ENCODE data around the gene CDK8.

CDK8 gene

GRCh38 chr13:26379831-26380230 is 125.9 kb downstream of the CDK8 start:
- no peak overlapping the region for H3K4me3 ChIP-seq (ENCODE audit: low read depth, low read length)
- TF ChIP-seq, protein P1, sequence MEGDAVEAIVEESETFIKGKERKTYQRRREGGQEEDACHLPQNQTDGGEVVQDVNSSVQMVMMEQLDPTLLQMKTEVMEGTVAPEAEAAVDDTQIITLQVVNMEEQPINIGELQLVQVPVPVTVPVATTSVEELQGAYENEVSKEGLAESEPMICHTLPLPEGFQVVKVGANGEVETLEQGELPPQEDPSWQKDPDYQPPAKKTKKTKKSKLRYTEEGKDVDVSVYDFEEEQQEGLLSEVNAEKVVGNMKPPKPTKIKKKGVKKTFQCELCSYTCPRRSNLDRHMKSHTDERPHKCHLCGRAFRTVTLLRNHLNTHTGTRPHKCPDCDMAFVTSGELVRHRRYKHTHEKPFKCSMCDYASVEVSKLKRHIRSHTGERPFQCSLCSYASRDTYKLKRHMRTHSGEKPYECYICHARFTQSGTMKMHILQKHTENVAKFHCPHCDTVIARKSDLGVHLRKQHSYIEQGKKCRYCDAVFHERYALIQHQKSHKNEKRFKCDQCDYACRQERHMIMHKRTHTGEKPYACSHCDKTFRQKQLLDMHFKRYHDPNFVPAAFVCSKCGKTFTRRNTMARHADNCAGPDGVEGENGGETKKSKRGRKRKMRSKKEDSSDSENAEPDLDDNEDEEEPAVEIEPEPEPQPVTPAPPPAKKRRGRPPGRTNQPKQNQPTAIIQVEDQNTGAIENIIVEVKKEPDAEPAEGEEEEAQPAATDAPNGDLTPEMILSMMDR (IDR thresholded peaks at IDR 0.05; ENCODE audit: low read depth, low read length), result no peak

DNA sequence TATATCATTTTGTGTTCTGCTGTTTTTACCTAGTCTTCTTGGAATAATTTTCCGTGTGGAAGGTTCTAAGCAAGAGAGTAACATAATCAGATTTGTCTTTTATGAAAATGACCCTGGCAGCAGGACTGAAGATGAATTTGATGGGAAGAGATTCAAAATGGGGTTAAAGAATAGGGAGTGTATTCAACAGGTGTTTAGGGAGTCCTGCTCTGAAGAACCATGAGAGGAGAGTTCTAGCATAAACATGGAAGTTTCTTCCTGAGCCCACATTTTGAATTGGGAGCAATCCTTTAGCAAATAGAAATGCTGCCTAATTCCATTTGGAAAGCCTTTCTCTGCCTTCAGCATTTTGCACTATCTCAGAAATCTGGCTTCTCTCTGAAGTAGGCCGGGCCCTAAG is 127.0 kb downstream of the CDK8 start:
- no peak overlapping the region for H3K4me3 ChIP-seq (ENCODE audit: low read depth, low read length)
- TF ChIP-seq, protein P1 (IDR thresholded peaks at IDR 0.05; ENCODE audit: low read depth, low read length), result no peak

GRCh38 chr13:26382366-26382765 is 128.4 kb downstream of the CDK8 start:
- TF ChIP-seq, protein P1 (IDR thresholded peaks at IDR 0.05; ENCODE audit: low read depth, low read length), result no peak
- no peak overlapping the region for H3K4me3 ChIP-seq (ENCODE audit: low read depth, low read length)

DNA sequence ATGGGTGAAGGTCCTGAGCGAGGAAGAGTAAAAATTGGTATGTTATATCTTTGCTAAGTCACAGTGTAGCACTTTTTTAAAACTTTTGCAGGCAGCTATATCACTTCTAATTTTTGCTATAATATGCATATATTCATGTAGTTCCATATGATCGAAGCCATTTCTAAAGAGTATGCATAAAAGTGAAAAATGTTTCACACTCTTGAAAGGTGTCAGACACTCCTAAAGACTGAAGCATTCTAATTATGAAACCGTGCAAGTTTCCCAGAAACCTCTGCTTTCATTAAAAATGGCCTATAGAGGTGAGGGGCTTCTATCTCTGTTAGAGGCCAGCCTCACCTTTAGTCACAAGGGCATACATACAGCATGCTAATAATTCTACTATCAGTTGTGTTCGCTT is 128.9 kb downstream of the CDK8 start:
- H3K4me3 ChIP-seq (ENCODE audit: low read depth, low read length), result no peak overlapping the region
- TF ChIP-seq, protein P1 (IDR thresholded peaks at IDR 0.05; ENCODE audit: low read depth, low read length), result no peak

- TF ChIP-seq, protein P1 (IDR thresholded peaks at IDR 0.05; ENCODE audit: low read depth, low read length), result no peak
- H3K4me3 ChIP-seq (ENCODE audit: low read depth, low read length), result no peak overlapping the region
Measured at GRCh38 chr13:26384587-26384986, 130.7 kb downstream of the CDK8 start.

- TF ChIP-seq, protein P1 (IDR thresholded peaks at IDR 0.05; ENCODE audit: low read depth, low read length), result no peak
- H3K4me3 ChIP-seq (ENCODE audit: low read depth, low read length), result no peak overlapping the region
Measured at GRCh38 chr13:26386026-26386425, 132.1 kb downstream of the CDK8 start.

GRCh38 chr13:26390203-26390602 is 136.3 kb downstream of the CDK8 start:
- H3K4me3 ChIP-seq (ENCODE audit: low read depth, low read length), result no peak overlapping the region
- TF ChIP-seq, protein P1 (IDR thresholded peaks at IDR 0.05; ENCODE audit: low read depth, low read length), result no peak

All from WI38 (cell line).